ENCODE measurements around the gene PDE6H. TPM values are rescaled to one million over a fixed set of nuclear protein-coding genes. Genes with fewer than 3 reads are reported as not detected.

PDE6H gene
- total and polyA plus RNA-seq, 2 donors (not counting 1 experiment from before 2014, with no cell fraction given) = not detected

DNA sequence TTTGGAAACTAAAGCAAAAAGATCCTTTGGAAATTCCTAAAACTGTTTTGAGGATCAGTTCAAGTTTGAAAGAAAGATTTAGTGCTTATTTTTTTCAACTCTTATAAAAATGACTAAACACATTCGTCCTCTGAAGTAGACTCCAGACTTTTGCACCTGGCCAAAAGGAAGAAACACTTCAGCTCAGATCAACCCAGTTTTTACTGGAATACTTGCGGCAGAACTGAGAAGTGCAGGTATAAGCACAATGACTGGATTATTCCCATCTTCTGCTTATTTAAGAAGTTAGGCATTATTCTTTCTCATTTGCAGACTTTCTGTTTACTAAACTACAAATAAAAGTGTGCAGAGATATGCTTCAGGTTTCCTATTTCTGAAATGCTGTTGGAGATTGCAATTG, 41.9 kb downstream of the PDE6H start:
- H3K4me2 ChIP-seq (ENCODE audit: extremely low read depth, insufficient read depth, low read length) = no peak overlapping the region
- no peak overlapping the region for H2AFZ ChIP-seq (ENCODE audit: low read length)
- no peaks in the 10 kb centered on the region for H3K9me3 ChIP-seq (ENCODE audit: control insufficient read depth, insufficient read depth, low read depth, low read length)
- DNase-seq (ENCODE audit: low read depth in 2 of 2) = no peak
- no peak for TF ChIP-seq EZH2 (IDR thresholded peaks at IDR 0.05; ENCODE audit: low read length, missing control alignments)
- TF ChIP-seq, protein P1, sequence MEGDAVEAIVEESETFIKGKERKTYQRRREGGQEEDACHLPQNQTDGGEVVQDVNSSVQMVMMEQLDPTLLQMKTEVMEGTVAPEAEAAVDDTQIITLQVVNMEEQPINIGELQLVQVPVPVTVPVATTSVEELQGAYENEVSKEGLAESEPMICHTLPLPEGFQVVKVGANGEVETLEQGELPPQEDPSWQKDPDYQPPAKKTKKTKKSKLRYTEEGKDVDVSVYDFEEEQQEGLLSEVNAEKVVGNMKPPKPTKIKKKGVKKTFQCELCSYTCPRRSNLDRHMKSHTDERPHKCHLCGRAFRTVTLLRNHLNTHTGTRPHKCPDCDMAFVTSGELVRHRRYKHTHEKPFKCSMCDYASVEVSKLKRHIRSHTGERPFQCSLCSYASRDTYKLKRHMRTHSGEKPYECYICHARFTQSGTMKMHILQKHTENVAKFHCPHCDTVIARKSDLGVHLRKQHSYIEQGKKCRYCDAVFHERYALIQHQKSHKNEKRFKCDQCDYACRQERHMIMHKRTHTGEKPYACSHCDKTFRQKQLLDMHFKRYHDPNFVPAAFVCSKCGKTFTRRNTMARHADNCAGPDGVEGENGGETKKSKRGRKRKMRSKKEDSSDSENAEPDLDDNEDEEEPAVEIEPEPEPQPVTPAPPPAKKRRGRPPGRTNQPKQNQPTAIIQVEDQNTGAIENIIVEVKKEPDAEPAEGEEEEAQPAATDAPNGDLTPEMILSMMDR (conservative IDR thresholded peaks at IDR 0.05 in 1 of 2, IDR thresholded peaks at IDR 0.05 in 1 of 2; ENCODE audit: low read depth in 1 of 2, low read length in 2 of 2) = no peak
- H3K36me3 ChIP-seq (ENCODE audit: control insufficient read depth, insufficient read depth, low read length) = no peaks in the 10 kb centered on the region
- no peaks in the 10 kb centered on the region for H3K4me1 ChIP-seq (ENCODE audit: control insufficient read depth, extremely low read depth, insufficient read depth, low read length)
- H4K20me1 ChIP-seq (ENCODE audit: control insufficient read depth, extremely low read depth, insufficient read depth, low read length) = no peaks in the 10 kb centered on the region
- no peak overlapping the region for H3K9ac ChIP-seq (ENCODE audit: insufficient read depth, low read length)
- H3K27ac ChIP-seq (ENCODE audit: insufficient read depth, low read length) = no peak overlapping the region
- H3K79me2 ChIP-seq (ENCODE audit: control insufficient read depth, insufficient read depth, low read length) = no peaks in the 10 kb centered on the region
- H3K27me3 ChIP-seq (ENCODE audit: control insufficient read depth, insufficient read depth, low read length) = no peaks in the 10 kb centered on the region
- no peak overlapping the region for H3K4me3 ChIP-seq (replicated peaks in 1 of 4; ENCODE audit: control extremely low read depth in 1 of 4, insufficient read depth in 1 of 4, low read depth in 3 of 4, low read length in 4 of 4)

DNA sequence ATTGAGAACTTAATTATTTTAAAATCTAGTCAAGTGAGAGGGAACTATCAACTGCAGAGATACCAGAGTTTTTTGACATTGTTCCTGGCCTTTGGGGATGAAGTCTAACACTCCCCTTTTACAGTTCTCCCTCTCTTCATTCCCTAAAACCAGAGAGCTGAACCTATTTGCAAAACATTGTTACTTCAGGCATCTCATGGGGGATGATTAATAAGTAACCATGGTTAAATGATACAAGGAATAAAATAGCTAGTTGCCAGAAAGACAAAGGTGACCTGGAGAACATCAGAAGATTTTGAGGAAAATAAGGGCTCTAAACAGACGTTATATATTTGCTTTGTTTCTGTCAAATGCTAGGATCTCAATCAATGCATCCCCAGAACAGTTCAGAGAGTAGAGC, 42.3 kb downstream of the PDE6H start:
- no peak overlapping the region for H3K27ac ChIP-seq (ENCODE audit: insufficient read depth, low read length)
- H3K9me3 ChIP-seq (ENCODE audit: control insufficient read depth, insufficient read depth, low read depth, low read length) = no peaks in the 10 kb centered on the region
- no peaks in the 10 kb centered on the region for H4K20me1 ChIP-seq (ENCODE audit: control insufficient read depth, extremely low read depth, insufficient read depth, low read length)
- TF ChIP-seq EZH2 (IDR thresholded peaks at IDR 0.05; ENCODE audit: low read length, missing control alignments) = no peak
- TF ChIP-seq, protein P1 (conservative IDR thresholded peaks at IDR 0.05 in 1 of 2, IDR thresholded peaks at IDR 0.05 in 1 of 2; ENCODE audit: low read depth in 1 of 2, low read length in 2 of 2) = no peak
- no peak overlapping the region for H3K9ac ChIP-seq (ENCODE audit: insufficient read depth, low read length)
- no peak overlapping the region for H2AFZ ChIP-seq (ENCODE audit: low read length)
- H3K36me3 ChIP-seq (ENCODE audit: control insufficient read depth, insufficient read depth, low read length) = no peaks in the 10 kb centered on the region
- H3K4me3 ChIP-seq (replicated peaks in 1 of 4; ENCODE audit: control extremely low read depth in 1 of 4, insufficient read depth in 1 of 4, low read depth in 3 of 4, low read length in 4 of 4) = no peak overlapping the region
- no peaks in the 10 kb centered on the region for H3K27me3 ChIP-seq (ENCODE audit: control insufficient read depth, insufficient read depth, low read length)
- DNase-seq (ENCODE audit: low read depth in 2 of 2) = no peak
- no peak overlapping the region for H3K4me2 ChIP-seq (ENCODE audit: extremely low read depth, insufficient read depth, low read length)
- H3K4me1 ChIP-seq (ENCODE audit: control insufficient read depth, extremely low read depth, insufficient read depth, low read length) = no peaks in the 10 kb centered on the region
- no peaks in the 10 kb centered on the region for H3K79me2 ChIP-seq (ENCODE audit: control insufficient read depth, insufficient read depth, low read length)

DNA sequence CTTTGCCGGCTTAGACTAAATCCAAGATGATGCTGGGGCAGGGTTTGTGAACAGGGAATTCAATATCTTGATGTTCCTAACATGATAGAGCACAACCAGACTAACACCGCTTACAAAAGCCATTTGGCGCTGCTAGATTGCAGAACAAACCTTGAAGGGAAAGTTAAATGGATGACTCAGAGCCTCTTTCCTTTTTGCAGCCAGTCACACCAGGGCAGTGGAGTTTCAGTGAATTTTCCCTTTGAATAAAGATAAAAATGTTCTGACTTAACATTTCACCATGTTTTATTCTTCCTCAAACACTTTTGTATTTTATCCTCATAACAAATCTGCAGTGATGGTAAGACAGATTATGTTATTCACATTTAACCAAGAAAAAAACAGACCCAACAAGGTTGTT, 47.3 kb downstream of the PDE6H start:
- Histone ChIP-seq H3K4me2 (ENCODE audit: extremely low read depth, insufficient read depth, low read length) (no peak overlapping the region), H3K9ac (ENCODE audit: insufficient read depth, low read length) (no peak overlapping the region), H3K36me3 (ENCODE audit: control insufficient read depth, insufficient read depth, low read length) (no peaks in the 10 kb centered on the region), H3K4me1 (ENCODE audit: control insufficient read depth, extremely low read depth, insufficient read depth, low read length) (no peaks in the 10 kb centered on the region), H4K20me1 (ENCODE audit: control insufficient read depth, extremely low read depth, insufficient read depth, low read length) (no peaks in the 10 kb centered on the region), H3K27ac (ENCODE audit: insufficient read depth, low read length) (no peak overlapping the region), H3K9me3 (ENCODE audit: control insufficient read depth, insufficient read depth, low read depth, low read length) (no peaks in the 10 kb centered on the region), H2AFZ (ENCODE audit: low read length) (no peak overlapping the region), H3K27me3 (ENCODE audit: control insufficient read depth, insufficient read depth, low read length) (no peaks in the 10 kb centered on the region), H3K79me2 (ENCODE audit: control insufficient read depth, insufficient read depth, low read length) (no peaks in the 10 kb centered on the region), H3K4me3 (replicated peaks in 1 of 4; ENCODE audit: control extremely low read depth in 1 of 4, insufficient read depth in 1 of 4, low read depth in 3 of 4, low read length in 4 of 4) (no peak overlapping the region)
- no peak for TF ChIP-seq EZH2 (IDR thresholded peaks at IDR 0.05; ENCODE audit: low read length, missing control alignments)
- TF ChIP-seq, protein P1 (conservative IDR thresholded peaks at IDR 0.05 in 1 of 2, IDR thresholded peaks at IDR 0.05 in 1 of 2; ENCODE audit: low read depth in 1 of 2, low read length in 2 of 2) = no peak
- no peak for DNase-seq (ENCODE audit: low read depth in 2 of 2)

Other genes with a start within 250 kb of the PDE6H start
- gene WBP11, start 169.6 kb upstream of the PDE6H start, total RNA-seq = 8.0 and 10.6 TPM in 2 replicates
- 17.5 and 27.4 TPM in 2 replicates for gene WBP11, start 169.6 kb upstream of the PDE6H start, polyA plus RNA-seq
- 1.0 and 1.5 TPM in 2 replicates for gene C12orf60, start 169.4 kb upstream of the PDE6H start, total RNA-seq
- 1.1 TPM in 2 replicates for gene C12orf60, start 169.4 kb upstream of the PDE6H start, polyA plus RNA-seq
- gene SMCO3, start 158.9 kb upstream of the PDE6H start, total RNA-seq = 0.17 TPM in 1 of 2 replicates, not detected in the other
- gene SMCO3, start 158.9 kb upstream of the PDE6H start, polyA plus RNA-seq = 0.16 TPM in 1 of 2 replicates, not detected in the other
- gene ART4, start 129.5 kb upstream of the PDE6H start, total RNA-seq = not detected in 2 replicates
- gene ART4, start 129.5 kb upstream of the PDE6H start, polyA plus RNA-seq = not detected in 2 replicates
- gene MGP, start 87.2 kb upstream of the PDE6H start, total RNA-seq = 2.0 and 38.0 TPM in 2 replicates
- gene MGP, start 87.2 kb upstream of the PDE6H start, polyA plus RNA-seq = 9.5 and 15.9 TPM in 2 replicates
- gene ERP27, start 34.5 kb upstream of the PDE6H start, total RNA-seq = 0.17 TPM in 1 of 2 replicates, not detected in the other
- 0.10 TPM in 1 of 2 replicates, not detected in the other for gene ERP27, start 34.5 kb upstream of the PDE6H start, polyA plus RNA-seq
- gene ARHGDIB, start 11.4 kb upstream of the PDE6H start, total RNA-seq = 5.9 and 8.3 TPM in 2 replicates
- 40.3 and 43.7 TPM in 2 replicates for gene ARHGDIB, start 11.4 kb upstream of the PDE6H start, polyA plus RNA-seq
- gene RERG, start 248.4 kb downstream of the PDE6H start, total RNA-seq = 0.26 and 0.33 TPM in 2 replicates
- 0.26 and 0.57 TPM in 2 replicates for gene RERG, start 248.4 kb downstream of the PDE6H start, polyA plus RNA-seq